ENCODE measurements around the gene CCDC127.

DNA sequence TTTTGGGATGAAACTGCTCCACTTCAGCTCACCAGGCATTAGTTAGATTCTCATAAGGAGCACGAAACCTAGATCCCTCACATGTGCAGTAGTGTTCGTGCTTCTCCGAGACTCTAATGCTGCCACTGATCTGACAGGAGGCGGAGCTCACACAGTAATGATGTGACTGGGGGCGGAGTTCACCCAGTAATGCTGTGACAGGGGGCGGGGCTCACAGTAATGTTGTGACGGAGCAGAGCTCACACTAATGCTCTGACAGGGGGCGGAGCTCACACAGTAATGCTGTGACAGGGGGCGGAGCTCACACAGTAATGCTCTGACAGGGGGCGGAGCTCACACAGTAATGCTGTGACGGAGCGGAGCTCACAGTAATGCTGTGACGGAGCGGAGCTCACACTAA is 53.7 kb downstream of the CCDC127 start:
- TF ChIP-seq, protein P1, sequence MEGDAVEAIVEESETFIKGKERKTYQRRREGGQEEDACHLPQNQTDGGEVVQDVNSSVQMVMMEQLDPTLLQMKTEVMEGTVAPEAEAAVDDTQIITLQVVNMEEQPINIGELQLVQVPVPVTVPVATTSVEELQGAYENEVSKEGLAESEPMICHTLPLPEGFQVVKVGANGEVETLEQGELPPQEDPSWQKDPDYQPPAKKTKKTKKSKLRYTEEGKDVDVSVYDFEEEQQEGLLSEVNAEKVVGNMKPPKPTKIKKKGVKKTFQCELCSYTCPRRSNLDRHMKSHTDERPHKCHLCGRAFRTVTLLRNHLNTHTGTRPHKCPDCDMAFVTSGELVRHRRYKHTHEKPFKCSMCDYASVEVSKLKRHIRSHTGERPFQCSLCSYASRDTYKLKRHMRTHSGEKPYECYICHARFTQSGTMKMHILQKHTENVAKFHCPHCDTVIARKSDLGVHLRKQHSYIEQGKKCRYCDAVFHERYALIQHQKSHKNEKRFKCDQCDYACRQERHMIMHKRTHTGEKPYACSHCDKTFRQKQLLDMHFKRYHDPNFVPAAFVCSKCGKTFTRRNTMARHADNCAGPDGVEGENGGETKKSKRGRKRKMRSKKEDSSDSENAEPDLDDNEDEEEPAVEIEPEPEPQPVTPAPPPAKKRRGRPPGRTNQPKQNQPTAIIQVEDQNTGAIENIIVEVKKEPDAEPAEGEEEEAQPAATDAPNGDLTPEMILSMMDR (IDR thresholded peaks at IDR 0.05 in 8 of 11, conservative IDR thresholded peaks at IDR 0.05 in 3 of 11), result no peak
- no peak for TF ChIP-seq POLR2A (IDR thresholded peaks at IDR 0.05)
- TF ChIP-seq POLR2AphosphoS5 (IDR thresholded peaks at IDR 0.05), result no peak

Measured in spleen (tissue), 7 donors.